ENCODE data around the gene TTC21A.
"Not testable (repeated sequence)": the region's sequence is repeated elsewhere in the genome, so short reads cannot be mapped to it uniquely, and the experiment has no call there.

Gene TTC21A, protein sequence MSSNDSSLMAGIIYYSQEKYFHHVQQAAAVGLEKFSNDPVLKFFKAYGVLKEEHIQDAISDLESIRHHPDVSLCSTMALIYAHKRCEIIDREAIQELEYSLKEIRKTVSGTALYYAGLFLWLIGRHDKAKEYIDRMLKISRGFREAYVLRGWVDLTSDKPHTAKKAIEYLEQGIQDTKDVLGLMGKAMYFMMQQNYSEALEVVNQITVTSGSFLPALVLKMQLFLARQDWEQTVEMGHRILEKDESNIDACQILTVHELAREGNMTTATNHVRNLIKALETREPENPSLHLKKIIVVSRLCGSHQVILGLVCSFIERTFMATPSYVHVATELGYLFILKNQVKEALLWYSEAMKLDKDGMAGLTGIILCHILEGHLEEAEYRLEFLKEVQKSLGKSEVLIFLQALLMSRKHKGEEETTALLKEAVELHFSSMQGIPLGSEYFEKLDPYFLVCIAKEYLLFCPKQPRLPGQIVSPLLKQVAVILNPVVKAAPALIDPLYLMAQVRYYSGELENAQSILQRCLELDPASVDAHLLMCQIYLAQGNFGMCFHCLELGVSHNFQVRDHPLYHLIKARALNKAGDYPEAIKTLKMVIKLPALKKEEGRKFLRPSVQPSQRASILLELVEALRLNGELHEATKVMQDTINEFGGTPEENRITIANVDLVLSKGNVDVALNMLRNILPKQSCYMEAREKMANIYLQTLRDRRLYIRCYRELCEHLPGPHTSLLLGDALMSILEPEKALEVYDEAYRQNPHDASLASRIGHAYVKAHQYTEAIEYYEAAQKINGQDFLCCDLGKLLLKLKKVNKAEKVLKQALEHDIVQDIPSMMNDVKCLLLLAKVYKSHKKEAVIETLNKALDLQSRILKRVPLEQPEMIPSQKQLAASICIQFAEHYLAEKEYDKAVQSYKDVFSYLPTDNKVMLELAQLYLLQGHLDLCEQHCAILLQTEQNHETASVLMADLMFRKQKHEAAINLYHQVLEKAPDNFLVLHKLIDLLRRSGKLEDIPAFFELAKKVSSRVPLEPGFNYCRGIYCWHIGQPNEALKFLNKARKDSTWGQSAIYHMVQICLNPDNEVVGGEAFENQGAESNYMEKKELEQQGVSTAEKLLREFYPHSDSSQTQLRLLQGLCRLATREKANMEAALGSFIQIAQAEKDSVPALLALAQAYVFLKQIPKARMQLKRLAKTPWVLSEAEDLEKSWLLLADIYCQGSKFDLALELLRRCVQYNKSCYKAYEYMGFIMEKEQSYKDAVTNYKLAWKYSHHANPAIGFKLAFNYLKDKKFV (N-terminal part only)

GRCh38 chr3:39107388-39108199, at the start of gene TTC21A, which contains the start of gene GORASP1:
Gene TTC21A, plus strand, starts transcription at chr3:39107680. Its CDS starts 158 bp downstream, at chr3:39107838.
Gene GORASP1, minus strand, starts transcription at chr3:39107627. Its CDS starts 86 bp downstream, at chr3:39107541.
- peak within 1 kb of the TSS; percentile 65 for H3K9ac ChIP-seq (ENCODE audit: low read length)
- no peaks in the 10 kb centered on the region for H3K9me3 ChIP-seq (ENCODE audit: control insufficient read depth, low read depth, low read length)
- H3K36me3 ChIP-seq (ENCODE audit: control insufficient read depth, low read depth, low read length) = no peaks in the 10 kb centered on the region
- H3K4me3 ChIP-seq (ENCODE audit: low read length) = peak within 1 kb of the TSS; percentile 92
- peaks cover 21% of the 10 kb centered on the region for H3K27me3 ChIP-seq (ENCODE audit: control insufficient read depth, insufficient read depth, low read length)
- no peak within 1 kb of the TSS for H3K27ac ChIP-seq (ENCODE audit: low read length)
- peaks cover 8% of the 10 kb centered on the region for H3K4me1 ChIP-seq (ENCODE audit: control insufficient read depth, low read depth, low read length)

DNA sequence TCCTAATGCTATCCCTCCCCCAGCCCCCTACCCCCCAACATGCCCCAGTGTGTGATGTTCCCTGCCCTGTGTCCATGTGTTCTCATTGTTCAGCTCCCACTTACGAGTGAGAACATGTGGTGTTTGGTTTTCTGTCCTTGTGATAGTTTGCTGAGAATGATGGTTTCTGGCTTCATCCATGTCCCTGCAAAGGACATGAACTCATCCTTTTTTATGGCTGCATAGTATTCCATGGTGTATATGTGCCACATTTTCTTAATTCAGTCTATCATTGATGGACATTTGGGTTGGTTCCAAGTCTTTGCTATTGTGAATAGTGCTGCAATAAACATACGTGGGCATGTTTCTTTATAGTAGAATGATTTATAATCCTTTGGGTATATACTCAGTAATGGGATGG, 46.3 kb upstream of the TTC21A start:
- not testable (repeated sequence) for H3K36me3 ChIP-seq (ENCODE audit: control insufficient read depth, low read depth, low read length); H3K27me3 ChIP-seq (ENCODE audit: control insufficient read depth, insufficient read depth, low read length); H3K4me3 ChIP-seq (ENCODE audit: low read length); H3K9me3 ChIP-seq (ENCODE audit: control insufficient read depth, low read depth, low read length); H3K27ac ChIP-seq (ENCODE audit: low read length); H3K9ac ChIP-seq (ENCODE audit: low read length); H3K4me1 ChIP-seq (ENCODE audit: control insufficient read depth, low read depth, low read length)

- Histone ChIP-seq H3K36me3 (ENCODE audit: control insufficient read depth, low read depth, low read length) (peaks cover 7% of the 10 kb centered on the region), H3K4me3 (ENCODE audit: low read length) (no peak overlapping the region), H3K27ac (ENCODE audit: low read length) (no peak overlapping the region), H3K9me3 (ENCODE audit: control insufficient read depth, low read depth, low read length) (no peaks in the 10 kb centered on the region), H3K9ac (ENCODE audit: low read length) (no peak overlapping the region), H3K27me3 (ENCODE audit: control insufficient read depth, insufficient read depth, low read length) (no peaks in the 10 kb centered on the region), H3K4me1 (ENCODE audit: control insufficient read depth, low read depth, low read length) (no peaks in the 10 kb centered on the region)
These were observed 45.3 kb upstream of the TTC21A start for GRCh38 chr3:39062180-39062579.

DNA sequence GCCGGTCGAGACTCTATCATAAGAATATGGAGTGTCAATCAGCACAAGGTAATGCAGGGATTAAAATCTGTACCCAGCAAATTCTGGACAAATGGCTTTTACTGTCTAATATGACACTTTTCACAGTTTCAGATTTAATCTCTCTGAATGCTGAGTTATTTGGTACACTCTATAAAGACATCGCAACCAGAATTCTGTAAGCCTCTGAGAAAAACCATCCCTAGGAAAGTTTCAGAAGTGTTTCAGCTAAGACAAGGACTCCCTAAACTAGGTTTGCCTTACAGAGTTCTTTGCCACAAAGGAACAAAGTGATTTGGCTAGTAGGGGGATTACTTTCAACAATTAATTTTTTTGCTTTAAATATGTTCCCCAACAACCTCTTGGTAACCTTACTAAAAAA, 44.3 kb upstream of the TTC21A start:
- Histone ChIP-seq H3K27ac (ENCODE audit: low read length) (no peak overlapping the region), H3K9ac (ENCODE audit: low read length) (no peak overlapping the region), H3K4me1 (ENCODE audit: control insufficient read depth, low read depth, low read length) (no peaks in the 10 kb centered on the region), H3K4me3 (ENCODE audit: low read length) (no peak overlapping the region), H3K27me3 (ENCODE audit: control insufficient read depth, insufficient read depth, low read length) (no peaks in the 10 kb centered on the region), H3K36me3 (ENCODE audit: control insufficient read depth, low read depth, low read length) (peaks cover 11% of the 10 kb centered on the region), H3K9me3 (ENCODE audit: control insufficient read depth, low read depth, low read length) (no peaks in the 10 kb centered on the region)

GRCh38 chr3:39064646-39065045, 42.8 kb upstream of the TTC21A start:
- Histone ChIP-seq H3K27me3 (ENCODE audit: control insufficient read depth, insufficient read depth, low read length) (no peaks in the 10 kb centered on the region), H3K4me3 (ENCODE audit: low read length) (no peak overlapping the region), H3K36me3 (ENCODE audit: control insufficient read depth, low read depth, low read length) (peaks cover 16% of the 10 kb centered on the region), H3K9ac (ENCODE audit: low read length) (no peak overlapping the region), H3K27ac (ENCODE audit: low read length) (no peak overlapping the region), H3K9me3 (ENCODE audit: control insufficient read depth, low read depth, low read length) (no peaks in the 10 kb centered on the region), H3K4me1 (ENCODE audit: control insufficient read depth, low read depth, low read length) (no peaks in the 10 kb centered on the region)

- Histone ChIP-seq H3K27me3 (ENCODE audit: control insufficient read depth, insufficient read depth, low read length) (no peaks in the 10 kb centered on the region), H3K27ac (ENCODE audit: low read length) (no peak overlapping the region), H3K9me3 (ENCODE audit: control insufficient read depth, low read depth, low read length) (no peaks in the 10 kb centered on the region), H3K4me1 (ENCODE audit: control insufficient read depth, low read depth, low read length) (no peaks in the 10 kb centered on the region), H3K9ac (ENCODE audit: low read length) (no peak overlapping the region), H3K4me3 (ENCODE audit: low read length) (no peak overlapping the region), H3K36me3 (ENCODE audit: control insufficient read depth, low read depth, low read length) (peaks cover 21% of the 10 kb centered on the region)
These were observed 42.3 kb upstream of the TTC21A start for GRCh38 chr3:39065197-39065596.

DNA sequence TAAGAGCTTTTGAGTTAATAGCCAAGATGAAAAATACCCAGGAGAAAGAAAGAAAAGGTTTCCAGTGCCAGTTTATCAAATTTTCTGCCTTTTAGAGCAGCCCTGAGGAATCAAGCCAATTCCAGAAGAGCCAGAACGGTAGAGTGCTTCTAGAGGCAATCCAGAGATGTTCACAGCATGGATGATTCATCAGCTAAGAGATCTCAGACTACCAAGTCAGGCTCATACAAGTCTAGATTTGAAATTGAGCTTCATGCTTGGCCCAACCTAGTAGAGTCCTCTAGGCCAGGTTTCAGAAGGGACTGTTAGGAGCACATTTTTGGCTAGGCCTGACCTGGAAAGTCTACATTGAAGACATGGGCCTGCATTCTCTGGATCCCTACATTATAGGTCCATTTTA, 40.2 kb upstream of the TTC21A start:
- Histone ChIP-seq H3K9me3 (ENCODE audit: control insufficient read depth, low read depth, low read length) (no peaks in the 10 kb centered on the region), H3K4me1 (ENCODE audit: control insufficient read depth, low read depth, low read length) (no peaks in the 10 kb centered on the region), H3K36me3 (ENCODE audit: control insufficient read depth, low read depth, low read length) (peaks cover 29% of the 10 kb centered on the region), H3K27ac (ENCODE audit: low read length) (no peak overlapping the region), H3K4me3 (ENCODE audit: low read length) (no peak overlapping the region), H3K9ac (ENCODE audit: low read length) (no peak overlapping the region), H3K27me3 (ENCODE audit: control insufficient read depth, insufficient read depth, low read length) (no peaks in the 10 kb centered on the region)

DNA sequence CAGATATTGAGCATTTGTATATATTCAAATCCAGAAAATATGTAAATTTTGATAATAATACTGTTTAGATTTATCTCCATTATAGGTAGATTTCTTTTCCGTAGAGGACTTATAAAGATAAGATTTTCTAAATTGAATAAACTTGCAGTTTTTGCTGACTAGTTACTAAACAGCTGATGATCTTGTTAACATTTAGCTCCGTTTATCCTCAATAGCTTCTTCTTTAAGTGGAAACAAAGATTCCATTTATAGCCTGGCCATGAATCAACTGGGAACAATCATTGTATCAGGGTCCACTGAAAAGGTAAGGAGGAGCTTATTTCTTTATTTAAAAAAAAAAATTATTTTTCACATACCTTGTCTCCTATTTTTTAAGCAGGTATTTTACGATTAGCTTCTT, 38.9 kb upstream of the TTC21A start:
- Histone ChIP-seq H3K27ac (ENCODE audit: low read length) (no peak overlapping the region), H3K9me3 (ENCODE audit: control insufficient read depth, low read depth, low read length) (no peaks in the 10 kb centered on the region), H3K36me3 (ENCODE audit: control insufficient read depth, low read depth, low read length) (peaks cover 37% of the 10 kb centered on the region), H3K27me3 (ENCODE audit: control insufficient read depth, insufficient read depth, low read length) (no peaks in the 10 kb centered on the region), H3K4me3 (ENCODE audit: low read length) (no peak overlapping the region), H3K4me1 (ENCODE audit: control insufficient read depth, low read depth, low read length) (no peaks in the 10 kb centered on the region), H3K9ac (ENCODE audit: low read length) (no peak overlapping the region)

GRCh38 chr3:39075910-39076309, 31.6 kb upstream of the TTC21A start:
- Histone ChIP-seq H3K27ac (ENCODE audit: low read length) (no peak overlapping the region), H3K4me3 (ENCODE audit: low read length) (no peak overlapping the region), H3K27me3 (ENCODE audit: control insufficient read depth, insufficient read depth, low read length) (no peaks in the 10 kb centered on the region), H3K9ac (ENCODE audit: low read length) (no peak overlapping the region), H3K4me1 (ENCODE audit: control insufficient read depth, low read depth, low read length) (no peaks in the 10 kb centered on the region), H3K36me3 (ENCODE audit: control insufficient read depth, low read depth, low read length) (peaks cover 60% of the 10 kb centered on the region), H3K9me3 (ENCODE audit: control insufficient read depth, low read depth, low read length) (no peaks in the 10 kb centered on the region)

DNA sequence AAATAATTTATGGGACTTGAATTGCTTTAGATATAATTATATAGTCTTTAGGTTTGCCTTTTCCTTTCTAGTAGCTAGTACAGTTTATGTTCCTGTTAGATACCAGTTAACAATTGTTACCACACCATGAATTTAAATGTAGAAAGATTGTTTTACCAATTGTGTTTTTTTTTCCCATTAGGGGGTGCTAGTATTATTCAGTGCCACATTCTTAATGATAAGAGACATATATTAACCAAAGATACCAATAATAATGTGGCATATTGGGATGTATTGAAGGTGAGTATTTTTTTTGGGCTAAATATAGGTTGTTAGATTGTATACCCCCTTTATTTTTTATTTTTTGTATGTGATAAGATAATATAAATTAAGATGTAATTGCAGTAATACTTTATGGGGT, 27.9 kb upstream of the TTC21A start:
- no peaks in the 10 kb centered on the region for H3K27me3 ChIP-seq (ENCODE audit: control insufficient read depth, insufficient read depth, low read length)
- H3K27ac ChIP-seq (ENCODE audit: low read length) = no peak overlapping the region
- H3K36me3 ChIP-seq (ENCODE audit: control insufficient read depth, low read depth, low read length) = peaks cover 45% of the 10 kb centered on the region
- H3K9ac ChIP-seq (ENCODE audit: low read length) = no peak overlapping the region
- H3K4me1 ChIP-seq (ENCODE audit: control insufficient read depth, low read depth, low read length) = no peaks in the 10 kb centered on the region
- no peaks in the 10 kb centered on the region for H3K9me3 ChIP-seq (ENCODE audit: control insufficient read depth, low read depth, low read length)
- no peak overlapping the region for H3K4me3 ChIP-seq (ENCODE audit: low read length)
